ENCODE results near the gene CBY1. TPM values are rescaled to one million over a fixed set of nuclear protein-coding genes. Genes with fewer than 3 reads are reported as not detected.

The CBY1 gene
- total RNA-seq, 4 donors from 2014 or later: 16.6 to 26.6 (median 22.1) TPM

GRCh38 chr22:38707984-38708383 lies 51.5 kb downstream of the CBY1 start:
- WGBS, 2 donors: 83 to 87% methylated on average over 3 of the region's 3 CpGs
- no peak for TF ChIP-seq POLR2A (IDR thresholded peaks at IDR 0.05)
- TF ChIP-seq CTCF (IDR thresholded peaks at IDR 0.05): no peak
- intact Hi-C loops (cut with DNase I; ENCODE audit: low total_unique reads): no loop called here
- no peak for DNase-seq (ENCODE audit: low spot score in 2 of 2)
- no peak overlapping the region for H3K4me3 ChIP-seq (ENCODE audit: low read depth, poor library complexity, severe bottlenecking)

- 86 to 91% methylated on average over 3 of the region's 3 CpGs for WGBS, 2 donors
- intact Hi-C loops (cut with DNase I; ENCODE audit: low total_unique reads): no loop called here
- no peak for TF ChIP-seq CTCF (IDR thresholded peaks at IDR 0.05)
- no peak for TF ChIP-seq POLR2A (IDR thresholded peaks at IDR 0.05)
- no peak overlapping the region for H3K4me3 ChIP-seq (ENCODE audit: low read depth, poor library complexity, severe bottlenecking)
- DNase-seq (ENCODE audit: low spot score in 2 of 2): no peak
Measured at GRCh38 chr22:38709306-38709705, 52.9 kb downstream of the CBY1 start.

- no peak for DNase-seq (ENCODE audit: low spot score in 2 of 2)
- WGBS, 2 donors: 93 to 96% methylated on average over 3 of the region's 3 CpGs
- TF ChIP-seq POLR2A (IDR thresholded peaks at IDR 0.05) (no peak), CTCF (IDR thresholded peaks at IDR 0.05) (no peak)
- intact Hi-C loops (cut with DNase I; ENCODE audit: low total_unique reads): no loop called here
- H3K4me3 ChIP-seq (ENCODE audit: low read depth, poor library complexity, severe bottlenecking): no peak overlapping the region
Measured at GRCh38 chr22:38710351-38710750, 53.9 kb downstream of the CBY1 start.

GRCh38 chr22:38710866-38711265 lies 54.4 kb downstream of the CBY1 start:
- 62 to 65% methylated on average over 3 of the region's 3 CpGs for WGBS, 2 donors
- no peak for DNase-seq (ENCODE audit: low spot score in 2 of 2)
- no peak for TF ChIP-seq CTCF (IDR thresholded peaks at IDR 0.05)
- no peak for TF ChIP-seq POLR2A (IDR thresholded peaks at IDR 0.05)
- no peak overlapping the region for H3K4me3 ChIP-seq (ENCODE audit: low read depth, poor library complexity, severe bottlenecking)
- intact Hi-C loops (cut with DNase I; ENCODE audit: low total_unique reads): no loop called here

- TF ChIP-seq POLR2A (IDR thresholded peaks at IDR 0.05): no peak
- TF ChIP-seq CTCF (IDR thresholded peaks at IDR 0.05): no peak
- H3K4me3 ChIP-seq (ENCODE audit: low read depth, poor library complexity, severe bottlenecking): no peak overlapping the region
- 87 to 89% methylated on average over 11 of the region's 11 CpGs for WGBS, 2 donors
- DNase-seq (ENCODE audit: low spot score in 2 of 2): no peak
- intact Hi-C loops (cut with DNase I; ENCODE audit: low total_unique reads): no loop called here
Measured at GRCh38 chr22:38712486-38713207, 56.2 kb downstream of the CBY1 start.

GRCh38 chr22:38713921-38714320 lies 57.5 kb downstream of the CBY1 start:
- WGBS, 2 donors: 88% methylated on average over 8 of the region's 8 CpGs
- TF ChIP-seq CTCF (IDR thresholded peaks at IDR 0.05): no peak
- TF ChIP-seq POLR2A (IDR thresholded peaks at IDR 0.05): no peak
- intact Hi-C loops (cut with DNase I; ENCODE audit: low total_unique reads): no loop called here
- H3K4me3 ChIP-seq (ENCODE audit: low read depth, poor library complexity, severe bottlenecking): no peak overlapping the region
- DNase-seq (ENCODE audit: low spot score in 2 of 2): no peak
